GM10266 (cell line): ENCODE data around the gene PAX2.

ENCODE experiments used
- DNase-seq: peaks from one replicate; pipeline ENCODE4 v3.0.0; 2012; ENCODE audit errors: extremely low spot score
- CTCF ChIP-seq: IDR thresholded peaks from 2 replicates; pipeline ENCODE4 v1.5.1; 2012; ENCODE audit warnings: mild to moderate bottlenecking, low read depth; ENCODE audit not compliant: control insufficient read depth, insufficient read depth; ENCODE audit errors: missing control alignments

PAX2 gene

GRCh38 chr10:100848770-100849169 is 103.4 kb downstream of the PAX2 start:
- DNase-seq: no peak
- TF ChIP-seq CTCF: no peak

- no peak for DNase-seq
- no peak for TF ChIP-seq CTCF
Observed at GRCh38 chr10:100858261-100858660, 112.9 kb downstream of the PAX2 start.

- DNase-seq: no peak
- TF ChIP-seq CTCF: no peak
Observed at GRCh38 chr10:100858747-100859483, 113.5 kb downstream of the PAX2 start.

- no peak for DNase-seq
- no peak for TF ChIP-seq CTCF
Observed at GRCh38 chr10:100859484-100859763, 114.0 kb downstream of the PAX2 start.

GRCh38 chr10:100863433-100863832 is 118.1 kb downstream of the PAX2 start:
- TF ChIP-seq CTCF: no peak
- DNase-seq: no peak

- DNase-seq: no peak
- TF ChIP-seq CTCF: no peak
Observed at GRCh38 chr10:100864036-100864885, 118.9 kb downstream of the PAX2 start.

- no peak for TF ChIP-seq CTCF
- DNase-seq: no peak
Observed at GRCh38 chr10:100864978-100865377, 119.6 kb downstream of the PAX2 start.
